Neural progenitor cell (in vitro differentiated cells): ENCODE data around the gene IFI27. TPM values are rescaled to one million over a fixed set of nuclear protein-coding genes. Genes with fewer than 3 reads are reported as not detected.
A peak's percentile ranks its signal among the peaks of the same experiment; 100 is the strongest.

ENCODE experiments used
- DNase-seq: peaks from one replicate; pipeline ENCODE4 v3.0.0-alpha.2; 2016; ENCODE audit warnings: low spot score
- H2AFZ ChIP-seq: fragments of 200-600 bp; sonication (generic); replicated peaks from 2 replicates; pipeline ENCODE4 v1.6.1; 2016; ENCODE audit warnings: antibody characterized with exemption
- H3F3A ChIP-seq: fragments of 200-600 bp; sonication (generic); 2 replicates; pipeline ENCODE4 v1.6.1; 2016; ENCODE audit warnings: antibody characterized with exemption, low read depth
- H3K27ac ChIP-seq: fragments of 200-600 bp; sonication (generic); 2 replicates; pipeline ENCODE4 v1.5.1; 2016; ENCODE audit warnings: mild to moderate bottlenecking
- H3K27me3 ChIP-seq: fragments of 200-600 bp; sonication (generic); 2 replicates; pipeline ENCODE4 v1.6.1; 2016; ENCODE audit warnings: mild to moderate bottlenecking, moderate library complexity
- H3K36me3 ChIP-seq: fragments of 200-600 bp; sonication (generic); 2 replicates; pipeline ENCODE4 v1.5.1; 2016
- H3K4me1 ChIP-seq: fragments of 200-600 bp; sonication (generic); 2 replicates; pipeline ENCODE4 v1.6.1; 2016; ENCODE audit warnings: mixed run types
- H3K4me2 ChIP-seq: fragments of 200-600 bp; sonication (generic); 2 replicates; pipeline ENCODE4 v1.6.1; 2016
- H3K4me3 ChIP-seq: fragments of 200-600 bp; sonication (generic); 2 replicates; pipeline ENCODE4 v1.5.1; 2016
- H3K79me2 ChIP-seq: fragments of 200-600 bp; sonication (generic); 2 replicates; pipeline ENCODE4 v1.6.1; 2016; ENCODE audit warnings: low read depth
- H3K9ac ChIP-seq: fragments of 200-600 bp; sonication (generic); 2 replicates; pipeline ENCODE4 v1.6.1; 2016
- H3K9me3 ChIP-seq: fragments of 200-600 bp; sonication (generic); 2 replicates; pipeline ENCODE4 v1.5.1; 2016; ENCODE audit warnings: low read depth
- H4K20me1 ChIP-seq: fragments of 200-600 bp; sonication (generic); 2 replicates; pipeline ENCODE4 v1.6.1; 2016; ENCODE audit warnings: low read depth
- H3K27ac Mint-ChIP-seq: 3 replicates; pipeline ENCODE4 v1.8.0; 2021; ENCODE audit warnings: mixed read lengths
- H3K27me3 Mint-ChIP-seq: 2 replicates; pipeline ENCODE4 v1.8.0; 2022; ENCODE audit warnings: low read depth, mild to moderate bottlenecking, inconsistent platforms, moderate library complexity, mixed read lengths; ENCODE audit not compliant: insufficient read depth
- H3K36me3 Mint-ChIP-seq: 3 replicates; pipeline ENCODE4 v1.8.0; 2021; ENCODE audit warnings: mixed read lengths
- H3K4me1 Mint-ChIP-seq: 3 replicates; pipeline ENCODE4 v1.8.0; 2021; ENCODE audit warnings: mixed read lengths
- H3K4me3 Mint-ChIP-seq: 3 replicates; pipeline ENCODE4 v1.8.0; 2021; ENCODE audit warnings: mild to moderate bottlenecking, moderate library complexity, mixed read lengths
- H3K9me3 Mint-ChIP-seq: 3 replicates; pipeline ENCODE4 v1.8.0; 2020; ENCODE audit warnings: mixed read lengths
- EZH2 ChIP-seq: fragments of 200-600 bp; sonication (generic); IDR thresholded peaks from 2 replicates; pipeline ENCODE4 v1.6.1; 2017; ENCODE audit warnings: antibody characterized with exemption, mild to moderate bottlenecking, moderate library complexity
- EZH2phosphoT487 ChIP-seq: fragments of 200-600 bp; sonication (generic); IDR thresholded peaks from 2 replicates; pipeline ENCODE4 v1.6.1; 2017; ENCODE audit warnings: antibody characterized with exemption
- total RNA-seq: library from RNA; depleted of rRNA; stranded (reverse); fragments of >200 nt; gene quantifications from 2 replicates; pipeline ENCODE4 v1.2.3, GENCODE V29; 2015; ENCODE audit warnings: low replicate concordance
- TF ChIP-seq, protein P1 (sequence below): fragments of 200-600 bp; sonication (generic); IDR thresholded peaks from 2 replicates; pipeline ENCODE4 v1.5.1; 2017; ENCODE audit warnings: antibody characterized with exemption, mild to moderate bottlenecking

The IFI27 gene
- total RNA-seq, 1 donor from 2014 or later = 0.69 TPM

DNA sequence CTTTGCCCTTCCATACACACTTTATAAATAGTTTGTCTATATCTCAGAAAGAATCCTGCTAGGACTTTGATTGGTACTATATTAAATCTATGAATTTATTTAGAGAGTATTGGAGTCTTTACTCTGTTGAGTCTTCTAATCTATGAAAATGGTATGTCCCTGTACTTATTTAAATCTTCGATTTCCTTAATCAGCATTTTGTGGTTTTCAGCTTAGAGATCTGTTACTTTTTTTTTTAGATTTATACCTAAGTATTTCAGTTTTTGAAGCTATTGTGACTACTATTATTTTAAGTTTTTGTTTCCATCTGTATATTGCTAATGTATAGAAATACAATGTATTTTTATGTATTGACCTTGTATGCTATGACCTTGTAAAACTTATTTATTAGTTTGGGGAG lies 32.3 kb downstream of the IFI27 start:
- no peak overlapping the region for H3K27ac ChIP-seq
- Mint-ChIP-seq H3K36me3 (no peaks in the 10 kb centered on the region), H3K4me1 (peaks cover 21% of the 10 kb centered on the region), H3K4me3 (no peak overlapping the region), H3K27me3 (peaks cover 11% of the 10 kb centered on the region), H3K27ac (no peak overlapping the region), H3K9me3 (no peaks in the 10 kb centered on the region)
- peaks cover 20% of the 10 kb centered on the region for H3F3A ChIP-seq
- TF ChIP-seq, protein P1, sequence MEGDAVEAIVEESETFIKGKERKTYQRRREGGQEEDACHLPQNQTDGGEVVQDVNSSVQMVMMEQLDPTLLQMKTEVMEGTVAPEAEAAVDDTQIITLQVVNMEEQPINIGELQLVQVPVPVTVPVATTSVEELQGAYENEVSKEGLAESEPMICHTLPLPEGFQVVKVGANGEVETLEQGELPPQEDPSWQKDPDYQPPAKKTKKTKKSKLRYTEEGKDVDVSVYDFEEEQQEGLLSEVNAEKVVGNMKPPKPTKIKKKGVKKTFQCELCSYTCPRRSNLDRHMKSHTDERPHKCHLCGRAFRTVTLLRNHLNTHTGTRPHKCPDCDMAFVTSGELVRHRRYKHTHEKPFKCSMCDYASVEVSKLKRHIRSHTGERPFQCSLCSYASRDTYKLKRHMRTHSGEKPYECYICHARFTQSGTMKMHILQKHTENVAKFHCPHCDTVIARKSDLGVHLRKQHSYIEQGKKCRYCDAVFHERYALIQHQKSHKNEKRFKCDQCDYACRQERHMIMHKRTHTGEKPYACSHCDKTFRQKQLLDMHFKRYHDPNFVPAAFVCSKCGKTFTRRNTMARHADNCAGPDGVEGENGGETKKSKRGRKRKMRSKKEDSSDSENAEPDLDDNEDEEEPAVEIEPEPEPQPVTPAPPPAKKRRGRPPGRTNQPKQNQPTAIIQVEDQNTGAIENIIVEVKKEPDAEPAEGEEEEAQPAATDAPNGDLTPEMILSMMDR = no peak
- TF ChIP-seq EZH2phosphoT487 (no peak), EZH2 (no peak)
- H3K9me3 ChIP-seq = no peaks in the 10 kb centered on the region
- no peaks in the 10 kb centered on the region for H3K36me3 ChIP-seq
- H3K79me2 ChIP-seq = no peaks in the 10 kb centered on the region
- H3K27me3 ChIP-seq = no peaks in the 10 kb centered on the region
- no peaks in the 10 kb centered on the region for H4K20me1 ChIP-seq
- no peak for DNase-seq
- H3K9ac ChIP-seq = no peak overlapping the region
- H3K4me2 ChIP-seq = no peak overlapping the region
- H3K4me3 ChIP-seq = no peak overlapping the region
- no peak overlapping the region for H2AFZ ChIP-seq
- peaks cover 14% of the 10 kb centered on the region for H3K4me1 ChIP-seq

DNA sequence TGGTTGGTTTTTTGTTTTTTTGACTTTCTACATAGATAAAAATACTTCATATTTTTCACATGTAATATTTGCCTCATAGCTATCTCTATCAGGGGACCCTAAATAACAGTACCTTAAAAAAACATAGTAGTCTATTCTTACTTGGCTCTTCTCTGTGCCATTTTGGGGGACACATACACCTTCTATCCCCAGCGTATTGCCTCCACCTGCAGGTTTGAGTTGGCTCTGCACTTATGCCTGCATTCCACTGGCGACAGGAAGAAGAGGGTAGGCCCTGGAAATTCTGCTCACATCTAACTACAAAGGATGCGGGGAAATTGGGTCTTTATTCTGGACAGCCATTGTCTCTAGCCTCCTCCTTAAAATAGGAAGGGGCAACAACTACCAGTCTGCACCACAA lies 32.7 kb downstream of the IFI27 start:
- Histone ChIP-seq H3K27me3 (no peaks in the 10 kb centered on the region), H3K27ac (no peak overlapping the region), H3K4me3 (no peak overlapping the region), H3K9me3 (no peaks in the 10 kb centered on the region), H2AFZ (no peak overlapping the region), H4K20me1 (no peaks in the 10 kb centered on the region), H3K4me2 (no peak overlapping the region), H3K9ac (no peak overlapping the region), H3K79me2 (no peaks in the 10 kb centered on the region), H3F3A (peaks cover 20% of the 10 kb centered on the region), H3K36me3 (no peaks in the 10 kb centered on the region), H3K4me1 (peaks cover 14% of the 10 kb centered on the region)
- Mint-ChIP-seq H3K27ac (no peak overlapping the region), H3K4me1 (peaks cover 21% of the 10 kb centered on the region), H3K36me3 (no peaks in the 10 kb centered on the region), H3K9me3 (no peaks in the 10 kb centered on the region), H3K27me3 (peaks cover 11% of the 10 kb centered on the region), H3K4me3 (no peak overlapping the region)
- TF ChIP-seq, protein P1 = peak; percentile 63
- TF ChIP-seq EZH2phosphoT487 = no peak
- TF ChIP-seq EZH2 = no peak
- peak; percentile 61 for DNase-seq

DNA sequence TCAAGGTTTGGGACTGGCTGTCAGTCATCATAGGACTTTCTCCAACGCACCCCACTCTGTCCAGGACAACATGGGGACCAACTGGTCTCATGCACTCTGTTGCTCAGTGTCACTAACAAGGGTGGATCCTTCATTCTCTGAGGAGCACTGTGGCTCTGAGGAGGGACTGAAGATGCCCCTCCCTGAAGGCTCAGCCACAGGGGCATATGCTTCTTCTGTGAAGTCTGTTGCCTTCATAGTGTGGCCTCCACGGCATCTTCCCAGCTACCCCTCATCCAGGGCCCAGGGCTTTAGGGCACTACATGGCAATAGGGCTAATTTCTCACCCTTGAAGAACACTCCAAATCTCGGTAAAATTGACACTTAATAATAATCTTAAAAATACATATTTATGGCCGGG lies 33.2 kb downstream of the IFI27 start:
- DNase-seq = no peak
- H3K9me3 ChIP-seq = no peaks in the 10 kb centered on the region

More for the DNA sequence above, 33.2 kb downstream of the IFI27 start:
- peaks cover 21% of the 10 kb centered on the region for H3K4me1 Mint-ChIP-seq
- TF ChIP-seq EZH2 = no peak
- TF ChIP-seq EZH2phosphoT487 = no peak
- TF ChIP-seq, protein P1 = no peak
- peaks cover 12% of the 10 kb centered on the region for H3K4me1 ChIP-seq
- H2AFZ ChIP-seq = no peak overlapping the region
- H3K27me3 Mint-ChIP-seq = peaks cover 11% of the 10 kb centered on the region
- H3K36me3 Mint-ChIP-seq = no peaks in the 10 kb centered on the region
- H3K79me2 ChIP-seq = no peaks in the 10 kb centered on the region
- H3K9me3 Mint-ChIP-seq = no peaks in the 10 kb centered on the region
- no peak overlapping the region for H3K4me2 ChIP-seq
- no peaks in the 10 kb centered on the region for H3K36me3 ChIP-seq
- no peak overlapping the region for H3K27ac Mint-ChIP-seq
- no peak overlapping the region for H3K4me3 Mint-ChIP-seq
- no peak overlapping the region for H3K27ac ChIP-seq
- H3F3A ChIP-seq = peaks cover 20% of the 10 kb centered on the region
- H4K20me1 ChIP-seq = no peaks in the 10 kb centered on the region
- H3K27me3 ChIP-seq = no peaks in the 10 kb centered on the region
- no peak overlapping the region for H3K4me3 ChIP-seq
- H3K9ac ChIP-seq = no peak overlapping the region
